Mononuclear cell (primary cell): ENCODE data around the gene DCP1A. TPM values are rescaled to one million over a fixed set of nuclear protein-coding genes. Genes with fewer than 3 reads are reported as not detected.
"Not testable (repeated sequence)": the region's sequence is repeated elsewhere in the genome, so short reads cannot be mapped to it uniquely, and the experiment has no call there.

ENCODE experiments used
- H3K27me3 ChIP-seq: 2 replicates; pipeline ENCODE4 v1.6.0; 2011; ENCODE audit warnings: low read length, control low read depth; ENCODE audit not compliant: insufficient read depth
- H3K4me1 ChIP-seq: 2 replicates; pipeline ENCODE4 v1.5.1; 2011; ENCODE audit warnings: mild to moderate bottlenecking, low read length, control low read depth; ENCODE audit not compliant: insufficient read depth
- H3K4me3 ChIP-seq: 2 replicates; pipeline ENCODE4 v1.5.1; 2011; ENCODE audit warnings: mild to moderate bottlenecking, low read length, moderate library complexity
- H3K9me3 ChIP-seq: 2 replicates; pipeline ENCODE4 v1.5.1; 2011; ENCODE audit warnings: low read depth, mild to moderate bottlenecking, control low read depth, low read length
- total RNA-seq: library from RNA; depleted of rRNA; stranded (reverse); fragments of >200 nt; gene quantifications from one replicate; pipeline ENCODE4 v1.2.3, GENCODE V29; 2012

Gene DCP1A
- total RNA-seq, 1 donor = 80.2 TPM

DNA sequence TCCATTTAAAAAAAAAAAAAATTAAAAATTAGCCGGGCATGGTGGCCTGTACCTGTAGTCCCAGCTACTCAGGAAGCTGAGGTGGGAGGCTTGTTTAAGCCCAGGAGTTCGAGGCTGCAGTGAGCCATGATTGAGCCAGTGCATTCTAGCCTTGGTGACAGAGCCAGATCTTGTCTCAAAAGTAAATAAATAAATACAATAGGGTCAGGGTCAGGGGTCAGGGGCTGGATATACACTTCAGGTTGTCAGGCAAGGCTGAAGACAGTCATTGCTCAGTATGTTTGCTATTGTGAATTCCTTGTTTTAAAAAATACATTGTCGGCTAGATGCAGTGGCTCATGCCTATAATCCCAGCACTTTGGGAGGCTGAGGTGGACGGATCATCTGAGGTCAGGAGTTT lies 83.4 kb downstream of the DCP1A start:
- Histone ChIP-seq H3K4me3 (no peak overlapping the region), H3K9me3 (no peaks in the 10 kb centered on the region), H3K27me3 (no peaks in the 10 kb centered on the region), H3K4me1 (peaks cover 31% of the 10 kb centered on the region)

DNA sequence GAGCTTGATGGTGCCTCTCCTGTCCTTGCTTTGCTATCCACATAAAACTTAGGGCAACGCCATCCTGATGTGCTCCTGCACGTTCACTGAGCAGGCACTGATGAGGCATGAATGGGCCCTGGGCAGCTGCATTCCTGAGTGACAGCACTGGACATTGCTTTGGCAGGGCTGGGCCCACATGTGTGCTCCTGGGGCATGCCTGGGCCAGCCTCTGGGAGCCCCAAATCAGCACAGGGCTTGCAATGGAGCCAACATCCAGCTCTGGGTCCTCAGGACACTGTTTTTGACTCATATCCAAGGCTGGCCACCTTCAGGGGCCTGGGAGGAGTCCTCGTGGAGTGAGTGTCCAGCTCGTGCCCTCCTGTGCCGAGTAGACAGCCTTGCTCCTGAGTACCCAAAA lies 85.6 kb downstream of the DCP1A start:
- Histone ChIP-seq H3K27me3 (no peaks in the 10 kb centered on the region), H3K4me3 (no peak overlapping the region), H3K4me1 (peaks cover 20% of the 10 kb centered on the region), H3K9me3 (no peaks in the 10 kb centered on the region)

DNA sequence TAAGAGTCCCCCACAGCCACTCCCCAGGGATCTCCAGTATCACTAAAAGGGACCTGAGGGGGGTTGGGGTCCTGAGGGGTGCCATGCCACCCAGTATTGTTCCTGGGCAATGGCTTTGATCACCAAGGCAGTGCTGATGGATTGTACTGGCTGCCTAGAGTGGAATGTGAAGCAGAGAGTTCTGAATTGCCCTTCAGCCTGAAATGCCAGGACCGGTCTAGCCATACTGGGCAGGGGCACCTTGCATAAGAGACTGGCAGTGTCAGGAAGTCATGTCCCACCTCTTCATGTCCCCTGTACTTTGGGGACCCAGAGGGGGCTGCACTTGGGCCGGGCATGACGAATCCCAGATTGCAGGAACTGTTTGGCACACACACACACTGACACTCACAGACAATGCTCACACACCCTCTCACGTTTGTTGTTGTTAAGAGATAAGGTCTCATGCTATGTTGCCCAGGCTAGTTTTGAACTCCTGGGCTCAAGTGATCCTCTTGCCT lies 87.0 kb downstream of the DCP1A start:
- no peak overlapping the region for H3K4me3 ChIP-seq
- peaks cover 27% of the 10 kb centered on the region for H3K4me1 ChIP-seq
- H3K27me3 ChIP-seq = no peaks in the 10 kb centered on the region
- H3K9me3 ChIP-seq = no peaks in the 10 kb centered on the region

DNA sequence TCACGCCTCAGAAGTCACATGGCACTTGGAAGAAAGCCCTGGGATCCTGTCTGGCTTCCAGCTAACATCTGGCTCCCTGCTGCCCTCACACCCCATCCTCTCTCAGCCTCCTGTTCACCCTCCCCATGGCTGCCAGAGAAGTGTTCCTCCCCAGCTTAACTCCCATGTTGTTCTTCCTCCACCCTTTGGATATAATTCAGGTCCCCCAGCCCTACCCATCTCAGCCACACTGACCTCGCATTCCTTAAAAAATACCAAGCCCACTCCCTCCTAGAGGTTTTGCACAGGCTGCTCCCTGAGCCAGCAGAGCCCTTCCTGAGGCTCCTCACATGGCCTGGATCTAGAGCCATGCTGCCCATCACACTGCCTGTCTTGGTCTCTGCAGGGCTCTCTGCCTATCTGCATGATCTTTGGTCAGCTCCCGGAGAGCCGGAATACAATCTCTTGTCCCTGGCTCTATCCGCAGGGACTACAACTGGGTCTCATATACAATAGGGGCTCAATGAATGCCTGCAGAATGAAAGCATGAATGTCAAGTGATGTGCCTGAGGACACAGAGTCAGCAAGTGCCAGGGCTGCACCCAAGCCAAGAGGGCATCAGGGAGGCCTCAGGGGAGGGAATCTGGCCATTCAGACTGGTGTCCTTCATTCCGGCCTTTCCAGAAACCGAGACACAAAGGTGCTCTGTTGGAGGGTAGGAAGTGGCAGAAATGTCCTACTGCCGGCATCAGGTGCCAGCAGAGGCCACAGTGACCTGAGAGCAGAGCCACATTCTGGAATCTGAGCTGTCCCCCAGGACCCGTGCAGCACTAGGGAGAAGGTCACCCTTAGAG lies 87.7 kb downstream of the DCP1A start:
- Histone ChIP-seq H3K9me3 (no peaks in the 10 kb centered on the region), H3K4me3 (no peak overlapping the region), H3K4me1 (peaks cover 29% of the 10 kb centered on the region), H3K27me3 (no peaks in the 10 kb centered on the region)

GRCh38 chr3:53258600-53259426 lies 88.5 kb downstream of the DCP1A start:
- no peaks in the 10 kb centered on the region for H3K9me3 ChIP-seq
- no peak overlapping the region for H3K4me3 ChIP-seq
- peaks cover 37% of the 10 kb centered on the region for H3K4me1 ChIP-seq
- no peaks in the 10 kb centered on the region for H3K27me3 ChIP-seq

DNA sequence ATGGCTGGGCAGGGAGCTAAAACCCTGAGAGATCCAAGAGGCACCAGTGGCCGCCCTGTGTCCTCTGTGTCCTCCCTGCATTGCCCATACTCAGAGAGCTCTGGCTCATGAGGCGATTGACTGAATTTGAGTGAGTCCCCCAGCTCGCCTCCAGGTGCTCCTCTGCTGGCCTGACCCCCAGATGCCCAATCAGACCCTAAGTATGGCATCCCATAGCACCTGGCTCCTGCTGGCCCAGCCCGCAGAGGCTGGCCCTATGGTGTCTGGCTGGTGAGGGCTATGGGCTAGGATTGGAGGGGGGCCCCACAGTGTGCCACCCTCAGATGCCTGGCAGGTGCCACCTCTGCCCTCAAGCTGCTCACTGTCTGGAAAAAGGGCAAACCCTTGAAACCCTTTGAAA lies 89.9 kb downstream of the DCP1A start:
- no peaks in the 10 kb centered on the region for H3K27me3 ChIP-seq
- H3K4me1 ChIP-seq = peaks cover 50% of the 10 kb centered on the region
- H3K4me3 ChIP-seq = no peak overlapping the region
- H3K9me3 ChIP-seq = no peaks in the 10 kb centered on the region

DNA sequence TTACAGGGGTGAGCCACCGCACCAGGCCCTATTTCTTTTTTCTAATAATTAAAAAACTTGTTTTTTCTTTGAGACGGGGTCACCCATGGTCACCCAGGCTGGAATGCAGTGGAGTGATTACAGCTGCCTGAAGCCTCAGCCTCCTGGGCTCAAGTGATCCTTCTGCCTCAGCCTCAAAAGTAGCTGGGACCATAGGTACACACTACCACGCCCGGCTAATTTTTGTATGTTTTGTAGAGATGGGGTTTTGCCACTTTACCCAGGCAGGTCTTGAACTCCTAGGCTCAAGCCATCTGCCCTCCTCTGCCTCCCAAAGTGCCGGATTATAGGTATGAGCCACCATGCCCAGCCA lies 90.7 kb downstream of the DCP1A start:
- no peaks in the 10 kb centered on the region for H3K27me3 ChIP-seq

DNA sequence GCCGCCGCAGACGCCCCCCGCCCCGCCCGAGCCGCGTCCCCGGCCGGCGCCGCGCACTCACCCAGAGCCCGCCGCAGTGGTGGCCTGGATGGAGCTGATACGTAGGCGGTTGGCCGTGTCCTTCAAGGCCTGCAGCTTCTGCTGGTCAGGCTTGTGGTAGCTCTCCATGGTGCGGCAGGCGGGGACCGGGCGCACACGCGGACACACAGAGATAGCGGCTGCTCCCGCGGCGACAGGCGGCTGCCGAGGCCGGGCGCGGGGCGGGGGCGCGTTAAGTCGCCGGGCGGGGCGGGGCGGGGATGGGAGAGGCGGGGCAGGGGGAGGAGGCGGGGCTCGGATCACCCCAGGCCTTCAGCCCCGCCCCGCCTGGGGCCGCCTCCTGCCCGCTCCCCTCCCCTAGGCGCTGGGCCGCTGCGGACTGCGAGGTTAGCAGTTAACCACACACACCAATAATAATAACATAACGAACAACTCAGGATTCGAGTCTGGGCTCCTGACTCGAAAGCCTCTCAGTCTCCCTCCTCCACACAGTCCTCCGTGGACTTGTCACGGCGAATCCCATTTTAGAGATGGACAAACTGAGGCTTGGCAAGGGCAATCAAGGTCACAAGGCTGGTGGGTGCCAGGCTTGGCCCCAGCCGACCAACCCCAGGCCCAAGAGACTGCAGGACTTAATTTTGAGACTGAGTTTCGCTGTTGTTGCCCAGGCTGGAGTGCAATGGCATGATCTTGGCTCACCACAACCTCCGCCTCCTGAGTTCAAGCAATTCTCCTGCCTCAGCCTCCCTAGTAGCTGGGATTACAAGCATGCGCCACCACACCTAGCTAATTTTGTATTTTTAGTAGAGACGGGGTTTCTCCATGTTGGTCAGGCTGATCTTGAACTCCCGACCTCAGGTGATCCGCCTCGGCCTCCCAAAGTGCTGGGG lies 91.3 kb downstream of the DCP1A start, which contains the start of gene TKT:
TKT (minus strand) TSS at position 248 of the 929 bp plus-strand sequence; CDS start at position 168, 80 bp downstream.
- no peaks in the 10 kb centered on the region for H3K27me3 ChIP-seq
- peaks cover 51% of the 10 kb centered on the region for H3K4me1 ChIP-seq
- no peaks in the 10 kb centered on the region for H3K9me3 ChIP-seq
- peak within 1 kb of the TSS; percentile 92 for H3K4me3 ChIP-seq

More for the DNA sequence above, 90.7 kb downstream of the DCP1A start:
- H3K4me1 ChIP-seq = peaks cover 51% of the 10 kb centered on the region
- no peaks in the 10 kb centered on the region for H3K9me3 ChIP-seq
- H3K4me3 ChIP-seq = no peak overlapping the region

DNA sequence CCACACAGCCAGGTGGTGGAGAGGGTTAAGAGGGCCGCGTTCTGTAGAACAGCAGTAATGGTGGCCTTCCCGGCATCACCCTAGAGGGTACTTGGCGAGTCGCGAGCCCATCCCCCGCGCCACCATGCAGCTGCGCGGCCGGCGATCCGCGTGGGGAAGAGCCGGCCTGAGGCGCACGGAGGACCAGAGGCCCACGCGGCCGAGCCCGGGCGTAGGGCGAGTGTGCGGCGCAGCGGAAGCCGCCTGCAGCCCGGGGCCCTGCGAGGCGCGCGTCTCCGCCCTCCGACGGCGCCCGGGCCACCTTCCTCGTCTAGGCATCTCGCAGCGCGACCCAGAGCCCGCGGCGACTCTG lies 91.9 kb downstream of the DCP1A start:
- H3K27me3 ChIP-seq = no peaks in the 10 kb centered on the region
- no peaks in the 10 kb centered on the region for H3K9me3 ChIP-seq
- H3K4me3 ChIP-seq = peak overlapping the region; percentile 92
- H3K4me1 ChIP-seq = peaks cover 52% of the 10 kb centered on the region

GRCh38 chr3:53254509-53255422 lies 92.6 kb downstream of the DCP1A start:
- H3K4me3 ChIP-seq = peak overlapping the region; percentile 92
- H3K9me3 ChIP-seq = no peaks in the 10 kb centered on the region
- peaks cover 58% of the 10 kb centered on the region for H3K4me1 ChIP-seq
- no peaks in the 10 kb centered on the region for H3K27me3 ChIP-seq

DNA sequence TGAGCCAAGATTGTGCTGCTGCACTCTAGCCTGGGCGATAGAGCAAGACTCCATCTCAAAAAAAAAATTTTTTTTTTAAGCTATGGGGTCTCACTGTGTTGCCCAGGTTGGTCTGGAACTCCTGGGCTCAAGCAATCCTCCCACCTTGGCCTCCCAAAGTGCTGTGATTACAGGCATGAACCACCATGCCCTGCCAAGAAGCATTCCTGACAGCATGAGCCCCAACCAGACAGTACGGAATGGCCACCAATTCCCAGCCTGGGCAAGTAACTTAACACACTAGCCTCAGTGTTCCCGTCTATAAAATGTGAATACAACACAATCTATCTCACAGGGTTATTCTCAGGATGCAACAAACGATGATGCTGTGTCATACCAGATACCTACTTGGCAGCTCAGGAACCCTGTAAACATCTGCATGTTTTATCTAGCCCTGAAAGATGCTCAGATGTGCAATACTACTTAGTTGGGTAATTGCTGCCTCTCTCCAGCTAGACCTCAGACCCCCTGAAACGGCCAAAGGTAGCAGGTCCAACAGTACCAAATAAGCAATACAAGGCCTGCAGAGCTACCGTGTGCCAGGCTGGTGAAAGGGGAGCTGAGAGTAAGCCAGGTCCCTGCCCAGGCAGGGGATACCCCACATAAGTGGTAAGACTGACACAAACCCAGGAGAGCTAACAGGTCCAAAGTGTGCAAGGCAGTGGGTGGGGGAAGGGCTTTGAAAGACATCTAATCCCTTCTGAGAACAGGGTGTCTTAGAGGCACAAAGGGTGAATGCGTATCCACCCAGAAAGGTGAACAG lies 93.4 kb downstream of the DCP1A start:
- Histone ChIP-seq H3K9me3 (no peaks in the 10 kb centered on the region), H3K27me3 (no peaks in the 10 kb centered on the region), H3K4me3 (peak overlapping the region; percentile 92), H3K4me1 (peaks cover 67% of the 10 kb centered on the region)

DNA sequence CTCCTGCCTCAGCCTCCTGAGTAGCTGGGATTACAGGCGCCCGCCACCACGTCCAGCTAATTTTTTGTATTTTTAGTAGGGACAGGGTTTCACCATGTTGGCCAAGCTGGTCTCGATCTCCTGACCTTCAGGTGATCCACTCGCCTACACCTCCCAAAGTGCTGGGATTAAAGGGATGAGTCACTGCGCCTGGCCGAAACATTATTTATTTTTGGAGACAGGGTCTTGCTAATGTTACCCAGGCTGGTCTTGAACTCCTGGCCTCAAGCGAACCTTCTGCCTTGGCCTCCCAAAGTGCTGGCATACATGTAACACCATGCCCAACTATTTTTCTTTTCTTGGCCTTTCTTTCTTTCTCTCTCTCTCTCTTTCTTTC lies 94.4 kb downstream of the DCP1A start:
- not testable (repeated sequence) for H3K9me3 ChIP-seq, H3K27me3 ChIP-seq
- H3K4me3 ChIP-seq = peak overlapping the region; percentile 92
- H3K4me1 ChIP-seq = peaks cover 76% of the 10 kb centered on the region
